ENCODE data around the gene C22orf39. TPM values are rescaled to one million over a fixed set of nuclear protein-coding genes. Genes with fewer than 3 reads are reported as not detected.

Gene C22orf39
- total RNA-seq, 1 donor from 2014 or later = 33.4 TPM

DNA sequence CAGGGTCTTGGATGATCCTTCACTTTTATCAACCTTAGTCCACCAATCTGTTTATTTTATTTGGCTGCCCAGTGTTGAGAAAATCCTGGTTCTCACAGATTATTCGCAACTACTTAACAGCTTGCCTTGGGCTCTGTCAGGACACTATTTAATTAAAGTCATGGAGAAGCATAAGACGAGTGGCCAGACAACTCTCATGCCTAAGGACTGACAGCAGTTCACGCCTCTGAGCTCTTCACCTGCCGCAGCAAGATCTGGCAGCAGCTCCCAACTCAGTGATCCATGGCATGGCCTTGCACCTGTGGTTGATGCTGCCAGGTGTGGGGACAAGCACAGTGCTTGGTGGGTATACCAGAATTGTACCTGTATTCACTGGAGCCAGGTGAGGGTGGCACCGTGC, 53.8 kb downstream of the C22orf39 start:
- H3K27me3 Mint-ChIP-seq (ENCODE audit: low read depth) = no peaks in the 10 kb centered on the region
- no peaks in the 10 kb centered on the region for H3K9me3 Mint-ChIP-seq
- no peak overlapping the region for H3K4me3 Mint-ChIP-seq
- H3K36me3 Mint-ChIP-seq = peaks cover 23% of the 10 kb centered on the region
- no peaks in the 10 kb centered on the region for H3K4me1 Mint-ChIP-seq
- TF ChIP-seq CTCF (IDR thresholded peaks at IDR 0.05; ENCODE audit: unreplicated experiment) = no peak
- no peak for DNase-seq (ENCODE audit: low spot score in 2 of 2, unreplicated experiment in 2 of 2)
- no peak overlapping the region for H3K27ac Mint-ChIP-seq

Other genes starting within 250 kb of the C22orf39 start
- gene CLTCL1, start 156.0 kb downstream of the C22orf39 start, total RNA-seq = 4.4 to 5.9 TPM (median 4.7 TPM) in 3 replicates
- 34.6 to 38.2 TPM (median 34.9 TPM) in 3 replicates for gene HIRA, start 16.0 kb downstream of the C22orf39 start, total RNA-seq
- gene MRPL40, start 15.2 kb downstream of the C22orf39 start, total RNA-seq = 17.9 to 21.9 TPM (median 19.1 TPM) in 3 replicates
- gene UFD1, start 31.5 kb upstream of the C22orf39 start, total RNA-seq = 38.8 to 45.0 TPM (median 43.2 TPM) in 3 replicates
- 12.2 to 15.3 TPM (median 12.5 TPM) in 3 replicates for gene CDC45, start 32.2 kb upstream of the C22orf39 start, total RNA-seq
- gene CLDN5, start 76.7 kb upstream of the C22orf39 start, total RNA-seq = not detected in 3 replicates

All from mesothelial cell of epicardium (in vitro differentiated cells).